ENCODE results near the gene TNC. TPM values are rescaled to one million over a fixed set of nuclear protein-coding genes. Genes with fewer than 3 reads are reported as not detected.

Gene TNC
- total and polyA plus RNA-seq, 2 donors (not counting 3 experiments of a cell fraction or from before 2014, with no cell fraction given): 0.29 TPM; not detected in 1

- Histone ChIP-seq H3K27me3 (ENCODE audit: control insufficient read depth in 2 of 2, insufficient read depth in 2 of 2, low read length in 2 of 2) (no peaks in the 10 kb centered on the region), H3K4me2 (ENCODE audit: insufficient read depth, low read length) (no peak overlapping the region), H3K9ac (replicated peaks; ENCODE audit: extremely low read depth, insufficient read depth, low read length) (no peak overlapping the region), H3K4me1 (ENCODE audit: control insufficient read depth, extremely low read depth, insufficient read depth, low read length) (no peaks in the 10 kb centered on the region), H3K27ac (ENCODE audit: insufficient read depth, low read depth, low read length) (no peak overlapping the region), H2AFZ (ENCODE audit: low read depth, low read length) (no peak overlapping the region), H3K4me3 (replicated peaks in 1 of 3; ENCODE audit: insufficient read depth in 1 of 3, low read depth in 1 of 3, low read length in 3 of 3) (no peak overlapping the region), H3K79me2 (ENCODE audit: control insufficient read depth, insufficient read depth, low read length) (no peaks in the 10 kb centered on the region), H4K20me1 (replicated peaks; ENCODE audit: control insufficient read depth, extremely low read depth, insufficient read depth, low read length) (no peaks in the 10 kb centered on the region), H3K9me1 (replicated peaks; ENCODE audit: control insufficient read depth, extremely low read depth, insufficient read depth, low read length) (no peaks in the 10 kb centered on the region), H3K9me3 (replicated peaks; ENCODE audit: control insufficient read depth, insufficient read depth, low read length) (no peaks in the 10 kb centered on the region), H3K36me3 (ENCODE audit: control insufficient read depth in 2 of 2, extremely low read depth in 1 of 2, insufficient read depth in 2 of 2, low read length in 2 of 2) (no peaks in the 10 kb centered on the region)
- intact Hi-C loops (cut with micrococcal nuclease) (no loop called here), dilution Hi-C loops (cut with MboI; ENCODE audit: extremely low pct_ligation_motif_present, low sequenced_read_pairs) (no loop called here)
- FAIRE-seq: no peak
- no peak for DNase-seq (ENCODE audit: low read depth, low spot score)
- BruUV-seq (replicated peaks): no TSS peak
- ChIA-PET POLR2A (no interaction called here), CTCF (no interaction called here)
- no peak for TF ChIP-seq POLR2AphosphoS5 (IDR thresholded peaks at IDR 0.05; ENCODE audit: insufficient read depth, low read depth, low read length)
- TF ChIP-seq MYC (IDR thresholded peaks at IDR 0.05; ENCODE audit: low read depth, low read length): no peak
- no peak for TF ChIP-seq POLR2A (IDR thresholded peaks at IDR 0.05; ENCODE audit: low read depth, low read length)
- TF ChIP-seq EZH2 (IDR thresholded peaks at IDR 0.05; ENCODE audit: borderline replicate concordance, low read depth, low read length, severe bottlenecking): no peak
- no peak for TF ChIP-seq JUN (IDR thresholded peaks at IDR 0.05; ENCODE audit: borderline replicate concordance, insufficient read depth, insufficient read length, low read depth)
- TF ChIP-seq MAX (IDR thresholded peaks at IDR 0.05; ENCODE audit: insufficient read depth, insufficient read length): no peak
- no peak for TF ChIP-seq CTCF (IDR thresholded peaks at IDR 0.05; ENCODE audit: extremely low read depth in 1 of 2, insufficient read depth in 1 of 2, low read depth in 1 of 2, low read length in 2 of 2)
- TF ChIP-seq FOS (IDR thresholded peaks at IDR 0.05; ENCODE audit: borderline replicate concordance, insufficient read depth, low read length): no peak
- no peak for TF ChIP-seq GATA2 (IDR thresholded peaks at IDR 0.05; ENCODE audit: insufficient read depth, insufficient read length, low read depth, low read length)
These were observed 81.3 kb downstream of the TNC start for GRCh38 chr9:115036691-115037090.

All from endothelial cell of umbilical vein (primary cell).